ENCODE data around the gene ZNF507. TPM values are rescaled to one million over a fixed set of nuclear protein-coding genes. Genes with fewer than 3 reads are reported as not detected.

ZNF507 gene
- total RNA-seq, 1 donor from 2014 or later: 38.6 TPM

- Mint-ChIP-seq H3K27ac (peak overlapping the region; percentile 68), H3K4me1 (peaks cover 16% of the 10 kb centered on the region), H3K4me3 (peak overlapping the region; percentile 91), H3K27me3 (no peaks in the 10 kb centered on the region), H3K36me3 (ENCODE audit: low read depth) (peaks cover 38% of the 10 kb centered on the region), H3K9me3 (no peaks in the 10 kb centered on the region)
- no peak for ATAC-seq (ENCODE audit: low read depth)
- intact Hi-C loops (cut with micrococcal nuclease): loop anchor here (5.0 kb wide), 2 partner anchors 270 to 565 kb away; partner anchors contain the start of genes ANKRD27, CEP89, FAAP24 and RGS9BP
- no peak for TF ChIP-seq CTCF (IDR thresholded peaks at IDR 0.05)
- CTCF ChIA-PET: no interaction called here
- POLR2A ChIA-PET: no interaction called here
- DNase-seq: no peak
Measured at GRCh38 chr19:32407004-32407992, 61.9 kb downstream of the ZNF507 start.

DNA sequence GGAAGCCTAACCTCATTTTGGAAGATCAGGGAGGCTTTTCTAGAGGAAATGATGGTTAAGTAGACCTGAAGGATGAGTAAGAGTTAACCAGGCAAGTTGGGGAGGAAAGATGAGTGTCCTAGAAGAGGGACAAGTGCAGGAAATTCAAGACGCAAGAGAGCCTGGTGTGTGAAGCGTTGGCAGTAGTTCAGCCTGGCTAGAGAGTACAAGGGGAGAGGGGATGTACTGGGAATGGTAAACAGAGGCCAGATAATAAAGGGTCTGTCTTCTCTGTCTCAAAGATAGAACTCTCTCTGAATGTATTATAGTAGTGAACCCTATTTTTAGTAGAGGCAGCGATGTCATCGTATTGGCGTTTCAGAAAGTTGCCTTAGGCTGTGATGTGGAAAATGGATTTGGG, 69.8 kb downstream of the ZNF507 start:
- Mint-ChIP-seq H3K4me1 (no peaks in the 10 kb centered on the region), H3K9me3 (no peaks in the 10 kb centered on the region), H3K27me3 (no peaks in the 10 kb centered on the region), H3K4me3 (no peak overlapping the region), H3K27ac (no peak overlapping the region), H3K36me3 (ENCODE audit: low read depth) (peaks cover 51% of the 10 kb centered on the region)
- ChIA-PET CTCF (no interaction called here), POLR2A (no interaction called here)
- DNase-seq (no peak), ATAC-seq (ENCODE audit: low read depth) (no peak)
- TF ChIP-seq CTCF (IDR thresholded peaks at IDR 0.05): no peak
- intact Hi-C loops (cut with micrococcal nuclease): no loop called here

GRCh38 chr19:32415669-32416068, 70.3 kb downstream of the ZNF507 start:
- Mint-ChIP-seq H3K9me3 (no peaks in the 10 kb centered on the region), H3K27me3 (no peaks in the 10 kb centered on the region), H3K27ac (no peak overlapping the region), H3K36me3 (ENCODE audit: low read depth) (peaks cover 48% of the 10 kb centered on the region), H3K4me1 (no peaks in the 10 kb centered on the region), H3K4me3 (no peak overlapping the region)
- DNase-seq (no peak), ATAC-seq (ENCODE audit: low read depth) (no peak)
- intact Hi-C loops (cut with micrococcal nuclease): no loop called here
- ChIA-PET POLR2A (no interaction called here), CTCF (no interaction called here)
- TF ChIP-seq CTCF (IDR thresholded peaks at IDR 0.05): no peak

- no peaks in the 10 kb centered on the region for H3K27me3 Mint-ChIP-seq
- peaks cover 6% of the 10 kb centered on the region for H3K4me1 Mint-ChIP-seq
- intact Hi-C loops (cut with micrococcal nuclease): no loop called here
- no peak for ATAC-seq (ENCODE audit: low read depth)
- no peak overlapping the region for H3K27ac Mint-ChIP-seq
- TF ChIP-seq CTCF (IDR thresholded peaks at IDR 0.05): no peak
- H3K36me3 Mint-ChIP-seq (ENCODE audit: low read depth): peaks cover 40% of the 10 kb centered on the region
- no peaks in the 10 kb centered on the region for H3K9me3 Mint-ChIP-seq
- no peak overlapping the region for H3K4me3 Mint-ChIP-seq
- ChIA-PET CTCF (no interaction called here), POLR2A (no interaction called here)
- DNase-seq: no peak
Measured at GRCh38 chr19:32416749-32417456, 71.5 kb downstream of the ZNF507 start.

GRCh38 chr19:32418155-32418554, 72.7 kb downstream of the ZNF507 start:
- Mint-ChIP-seq H3K4me3 (no peak overlapping the region), H3K9me3 (no peaks in the 10 kb centered on the region), H3K27ac (no peak overlapping the region), H3K27me3 (no peaks in the 10 kb centered on the region), H3K36me3 (ENCODE audit: low read depth) (peaks cover 33% of the 10 kb centered on the region), H3K4me1 (peaks cover 16% of the 10 kb centered on the region)
- DNase-seq: no peak
- ChIA-PET CTCF (no interaction called here), POLR2A (no interaction called here)
- TF ChIP-seq CTCF (IDR thresholded peaks at IDR 0.05): no peak
- ATAC-seq (ENCODE audit: low read depth): no peak
- intact Hi-C loops (cut with micrococcal nuclease): no loop called here
